Activated CD4-positive, alpha-beta T cell treated with anti-CD3 and anti-CD28 coated beads, Interleukin-2, Interleukin-6, amounts not matched to agents 100 ng/mL and 50 ng/mL, durations not matched to agents 16 hours and 8 hours (primary cell): ENCODE data around the gene CH25H.
"Not testable (repeated sequence)": the region's sequence is repeated elsewhere in the genome, so short reads cannot be mapped to it uniquely, and the experiment has no call there.

Experiments used
- DNase-seq: peaks from one replicate; pipeline ENCODE4 v3.0.0-alpha.2; 2020

CH25H gene

GRCh38 chr10:89207181-89207800, at the start of gene CH25H:
CH25H (minus strand) TSS chr10:89207317; CDS start chr10:89207292, 25 bp downstream.
- DNase-seq = peak; percentile 50

- DNase-seq = no peak
Measured at GRCh38 chr10:89256340-89256739, 49.2 kb upstream of the CH25H start.

- DNase-seq = no peak
Measured at GRCh38 chr10:89255793-89256192, 48.7 kb upstream of the CH25H start.

- DNase-seq = not testable (repeated sequence)
Measured at GRCh38 chr10:89255091-89255579, 48.0 kb upstream of the CH25H start.

GRCh38 chr10:89252225-89252585, 45.1 kb upstream of the CH25H start:
- no peak for DNase-seq

GRCh38 chr10:89251409-89252224, 44.5 kb upstream of the CH25H start, which contains the start of gene LIPA:
LIPA (minus strand) TSS chr10:89251775; CDS start chr10:89247648, 4,127 bp downstream.
- peak; percentile 98 for DNase-seq

GRCh38 chr10:89250865-89251408, 43.8 kb upstream of the CH25H start:
- DNase-seq = no peak

GRCh38 chr10:89248990-89249389, 41.9 kb upstream of the CH25H start:
- DNase-seq = no peak

GRCh38 chr10:89247623-89248022, 40.5 kb upstream of the CH25H start:
- DNase-seq = not testable (repeated sequence)

- no peak for DNase-seq
Measured at GRCh38 chr10:89245802-89246201, 38.7 kb upstream of the CH25H start.

- no peak for DNase-seq
Measured at GRCh38 chr10:89242840-89243568, 35.9 kb upstream of the CH25H start.

GRCh38 chr10:89242345-89242684, 35.2 kb upstream of the CH25H start:
- DNase-seq = no peak

- no peak for DNase-seq
Measured at GRCh38 chr10:89241486-89242344, 34.6 kb upstream of the CH25H start.

- no peak for DNase-seq
Measured at GRCh38 chr10:89241026-89241425, 33.9 kb upstream of the CH25H start.

- DNase-seq = no peak
Measured at GRCh38 chr10:89240519-89240918, 33.4 kb upstream of the CH25H start.

- DNase-seq = no peak
Measured at GRCh38 chr10:89238956-89239644, 32.0 kb upstream of the CH25H start.

GRCh38 chr10:89237849-89238248, 30.7 kb upstream of the CH25H start:
- no peak for DNase-seq

- no peak for DNase-seq
Measured at GRCh38 chr10:89236226-89236797, 29.2 kb upstream of the CH25H start.

GRCh38 chr10:89235073-89235798, 28.1 kb upstream of the CH25H start:
- DNase-seq = no peak

GRCh38 chr10:89233033-89233432, 25.9 kb upstream of the CH25H start:
- no peak for DNase-seq

GRCh38 chr10:89228962-89229361, 21.8 kb upstream of the CH25H start:
- DNase-seq = no peak
